Hepatocyte (in vitro differentiated cells): ENCODE results near the gene SYNE2. TPM values are rescaled to one million over a fixed set of nuclear protein-coding genes. Genes with fewer than 3 reads are reported as not detected.

Experiments used
- DNase-seq: peaks from one replicate; pipeline ENCODE4 v3.0.0-alpha.2; 2016; ENCODE audit warnings: low spot score
- H2AFZ ChIP-seq: fragments of 200-600 bp; sonication (generic); 2 replicates; pipeline ENCODE4 v1.6.0; 2016; ENCODE audit warnings: antibody characterized with exemption, mild to moderate bottlenecking
- H3K27ac ChIP-seq: fragments of 200-600 bp; sonication (generic); 2 replicates; pipeline ENCODE4 v1.5.1; 2016; ENCODE audit warnings: mild to moderate bottlenecking
- H3K27me3 ChIP-seq: fragments of 200-600 bp; sonication (generic); 2 replicates; pipeline ENCODE4 v1.6.1; 2016
- H3K36me3 ChIP-seq: fragments of 200-600 bp; sonication (generic); replicated peaks from 2 replicates; pipeline ENCODE4 v1.5.1; 2016; ENCODE audit warnings: low read depth; ENCODE audit not compliant: insufficient read depth
- H3K4me1 ChIP-seq: fragments of 200-600 bp; sonication (generic); 2 replicates; pipeline ENCODE4 v1.5.1; 2016; ENCODE audit warnings: mild to moderate bottlenecking, moderate library complexity; ENCODE audit not compliant: insufficient read depth
- H3K4me2 ChIP-seq: fragments of 200-600 bp; sonication (generic); 2 replicates; pipeline ENCODE4 v1.6.0; 2016
- H3K4me3 ChIP-seq: fragments of 200-600 bp; sonication (generic); 2 replicates; pipeline ENCODE4 v1.5.1; 2016; ENCODE audit warnings: mild to moderate bottlenecking
- H3K79me2 ChIP-seq: fragments of 200-600 bp; sonication (generic); 2 replicates; pipeline ENCODE4 v1.6.0; 2017; ENCODE audit warnings: mild to moderate bottlenecking
- H3K9me2 ChIP-seq: fragments of 200-600 bp; sonication (generic); replicated peaks from 2 replicates; pipeline ENCODE4 v1.6.0; 2017; ENCODE audit warnings: mild to moderate bottlenecking; ENCODE audit not compliant: insufficient read depth
- H3K9me3 ChIP-seq: fragments of 200-600 bp; sonication (generic); 2 replicates; pipeline ENCODE4 v1.5.1; 2016; ENCODE audit warnings: low read depth, mild to moderate bottlenecking
- H4K20me1 ChIP-seq: fragments of 200-600 bp; sonication (generic); 2 replicates; pipeline ENCODE4 v1.6.0; 2016; ENCODE audit warnings: mild to moderate bottlenecking; ENCODE audit not compliant: insufficient read depth, poor library complexity, severe bottlenecking
- CTCF ChIP-seq: fragments of 200-600 bp; sonication (generic); IDR thresholded peaks from 2 replicates; pipeline ENCODE4 v1.5.1; 2016; ENCODE audit warnings: antibody characterized with exemption, mild to moderate bottlenecking; ENCODE audit not compliant: poor library complexity
- EZH2 ChIP-seq: fragments of 200-600 bp; sonication (generic); IDR thresholded peaks from 2 replicates; pipeline ENCODE4 v1.6.1; 2016; ENCODE audit warnings: antibody characterized with exemption, mild to moderate bottlenecking, borderline replicate concordance
- EZH2phosphoT487 ChIP-seq: fragments of 200-600 bp; sonication (generic); IDR thresholded peaks from one replicate; pipeline ENCODE4 v1.6.1; 2018; ENCODE audit warnings: antibody characterized with exemption, mild to moderate bottlenecking, low read depth, moderate library complexity; ENCODE audit not compliant: unreplicated experiment, severe bottlenecking
- WGBS: methylation state at CpG from one replicate; pipeline ENCODE4 v1.1.6; 2016; ENCODE audit warnings: low lambda C conversion rate; ENCODE audit errors: missing lambda C conversion rate; 5-methylcytosine and 5-hydroxymethylcytosine counted together
- polyA plus RNA-seq: library from polyadenylated mRNA; unstranded; fragments of >200 nt; fragmentation: Nextera tagmentation; extraction: Ambion mirVana; gene quantifications from 2 replicates; pipeline ENCODE4 v1.2.1, GENCODE V29; 2016
- total RNA-seq: library from RNA; depleted of rRNA; stranded (reverse); fragments of >200 nt; gene quantifications from 2 replicates; pipeline ENCODE4 v1.2.3, GENCODE V29; 2014

Gene SYNE2
- total and polyA plus RNA-seq, 2 experiments from 2014 or later = 21.0 to 58.6 TPM

GRCh38 chr14:64012003-64012402 lies 159.2 kb downstream of the SYNE2 start:
- no peak overlapping the region for H3K4me2 ChIP-seq
- H3K9me2 ChIP-seq = no peaks in the 10 kb centered on the region
- no peak overlapping the region for H3K4me3 ChIP-seq
- H4K20me1 ChIP-seq = no peaks in the 10 kb centered on the region
- H3K79me2 ChIP-seq = no peaks in the 10 kb centered on the region
- no peaks in the 10 kb centered on the region for H3K9me3 ChIP-seq
- H3K4me1 ChIP-seq = no peaks in the 10 kb centered on the region
- H3K27ac ChIP-seq = no peak overlapping the region
- no peak for DNase-seq
- H2AFZ ChIP-seq = no peak overlapping the region
- no peak for TF ChIP-seq CTCF
- no peak for TF ChIP-seq EZH2
- no peak for TF ChIP-seq EZH2phosphoT487
- no peaks in the 10 kb centered on the region for H3K27me3 ChIP-seq
- WGBS = 93% methylated on average over 3 of the region's 3 CpGs
- H3K36me3 ChIP-seq = no peaks in the 10 kb centered on the region

GRCh38 chr14:64012720-64013119 lies 159.9 kb downstream of the SYNE2 start:
- no peak overlapping the region for H3K4me2 ChIP-seq
- no peaks in the 10 kb centered on the region for H3K36me3 ChIP-seq
- no peaks in the 10 kb centered on the region for H3K9me3 ChIP-seq
- H3K4me3 ChIP-seq = no peak overlapping the region
- no peaks in the 10 kb centered on the region for H3K4me1 ChIP-seq
- H3K27me3 ChIP-seq = no peaks in the 10 kb centered on the region
- no peaks in the 10 kb centered on the region for H3K79me2 ChIP-seq
- WGBS = 81% methylated on average over 1 of the region's 1 CpG
- no peak overlapping the region for H2AFZ ChIP-seq
- H3K9me2 ChIP-seq = no peaks in the 10 kb centered on the region
- no peak for DNase-seq
- TF ChIP-seq EZH2 (no peak), EZH2phosphoT487 (no peak), CTCF (no peak)
- H4K20me1 ChIP-seq = no peaks in the 10 kb centered on the region
- H3K27ac ChIP-seq = no peak overlapping the region

GRCh38 chr14:64025479-64025878 lies 172.7 kb downstream of the SYNE2 start:
- no peaks in the 10 kb centered on the region for H4K20me1 ChIP-seq
- no peak overlapping the region for H3K4me2 ChIP-seq
- no peaks in the 10 kb centered on the region for H3K79me2 ChIP-seq
- TF ChIP-seq EZH2 (no peak), EZH2phosphoT487 (no peak), CTCF (no peak)
- no peak overlapping the region for H3K27ac ChIP-seq
- H3K27me3 ChIP-seq = no peaks in the 10 kb centered on the region
- no peak for DNase-seq
- no peak overlapping the region for H3K4me3 ChIP-seq
- H2AFZ ChIP-seq = no peak overlapping the region
- H3K4me1 ChIP-seq = no peaks in the 10 kb centered on the region
- H3K9me2 ChIP-seq = no peaks in the 10 kb centered on the region
- 96% methylated on average over 3 of the region's 3 CpGs for WGBS
- no peaks in the 10 kb centered on the region for H3K36me3 ChIP-seq
- no peaks in the 10 kb centered on the region for H3K9me3 ChIP-seq

- no peak for DNase-seq
These were observed 173.8 kb downstream of the SYNE2 start for GRCh38 chr14:64026600-64026999.

More at GRCh38 chr14:64026600-64026999, 173.8 kb downstream of the SYNE2 start:
- Histone ChIP-seq H3K9me3 (no peaks in the 10 kb centered on the region), H3K4me2 (no peak overlapping the region), H3K27ac (no peak overlapping the region), H4K20me1 (no peaks in the 10 kb centered on the region), H3K4me1 (no peaks in the 10 kb centered on the region), H3K4me3 (no peak overlapping the region), H3K79me2 (no peaks in the 10 kb centered on the region), H3K36me3 (no peaks in the 10 kb centered on the region), H3K9me2 (no peaks in the 10 kb centered on the region), H2AFZ (no peak overlapping the region), H3K27me3 (no peaks in the 10 kb centered on the region)
- 98% methylated on average over 2 of the region's 2 CpGs for WGBS
- TF ChIP-seq CTCF = no peak
- TF ChIP-seq EZH2 = no peak
- no peak for TF ChIP-seq EZH2phosphoT487
